Kidney epithelial cell (primary cell): ENCODE results near the gene BSDC1. TPM values are rescaled to one million over a fixed set of nuclear protein-coding genes. Genes with fewer than 3 reads are reported as not detected.

Source experiments
- DNase-seq: peaks from one replicate; pipeline ENCODE4 v3.0.0-alpha.2; 2010; ENCODE audit warnings: low read depth
- H3K27me3 ChIP-seq: 2 replicates; pipeline ENCODE4 v1.6.0; 2011; ENCODE audit warnings: low read length; ENCODE audit not compliant: control insufficient read depth, insufficient read depth
- H3K36me3 ChIP-seq: 2 replicates; pipeline ENCODE4 v1.5.1; 2011; ENCODE audit warnings: low read length; ENCODE audit not compliant: control insufficient read depth, insufficient read depth
- H3K4me3 ChIP-seq: 2 replicates; pipeline ENCODE4 v1.5.1; 2011; ENCODE audit warnings: low read depth, mild to moderate bottlenecking, control low read depth, low read length
- total RNA-seq: library from RNA; depleted of rRNA; stranded (reverse); fragments of >200 nt; gene quantifications from 2 replicates; pipeline ENCODE4 v1.2.3, GENCODE V29; 2015
- TF ChIP-seq, protein P1 (sequence below): IDR thresholded peaks from 2 replicates; pipeline ENCODE4 v1.5.1; 2011; ENCODE audit warnings: mild to moderate bottlenecking, moderate library complexity, low read length, control low read depth, inconsistent platforms; ENCODE audit not compliant: insufficient read depth, poor library complexity, severe bottlenecking

BSDC1 gene
- total RNA-seq, 1 donor from 2014 or later, result 81.6 TPM

DNA sequence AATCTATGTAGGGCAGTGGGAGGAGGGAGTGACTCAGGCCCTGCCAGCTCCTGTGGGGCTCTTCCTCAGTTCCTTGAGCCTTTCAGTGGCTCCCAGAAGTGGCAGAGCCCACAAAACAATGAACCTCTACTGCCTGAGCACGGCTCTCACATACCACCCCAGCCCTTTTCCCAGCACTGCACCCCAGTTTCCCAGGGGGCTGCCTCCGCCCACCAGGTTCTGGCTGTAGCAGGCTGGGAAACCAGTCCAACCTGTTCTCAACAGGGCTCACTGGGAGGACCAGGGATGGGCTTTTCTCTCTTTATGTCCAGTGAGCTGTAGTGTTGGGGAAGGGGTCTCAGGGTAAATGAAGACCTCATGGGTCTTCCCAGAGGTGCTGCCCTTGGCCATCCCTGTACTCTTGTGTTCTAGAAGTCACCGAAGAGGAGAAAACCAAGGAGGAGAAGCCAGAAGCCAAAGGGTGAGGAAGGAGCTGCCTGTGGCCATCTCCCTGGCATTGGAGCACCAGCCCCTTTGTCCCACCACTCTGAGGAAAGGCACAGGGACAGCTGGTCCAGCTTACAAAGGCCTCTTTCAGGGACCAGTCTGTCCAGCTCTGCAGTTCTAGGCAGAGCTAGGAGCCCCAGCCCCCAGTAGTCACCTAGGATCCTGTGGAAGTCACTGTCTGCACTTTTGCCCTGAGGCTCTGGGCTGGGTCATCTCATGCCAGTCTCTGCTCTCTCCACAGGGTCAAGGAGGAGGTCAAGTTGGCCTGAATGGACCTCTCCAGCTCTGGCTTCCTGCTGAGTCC lies 61.8 kb downstream of the BSDC1 start:
- peaks cover 2% of the 10 kb centered on the region for H3K36me3 ChIP-seq
- H3K27me3 ChIP-seq, result no peaks in the 10 kb centered on the region
- TF ChIP-seq, protein P1, sequence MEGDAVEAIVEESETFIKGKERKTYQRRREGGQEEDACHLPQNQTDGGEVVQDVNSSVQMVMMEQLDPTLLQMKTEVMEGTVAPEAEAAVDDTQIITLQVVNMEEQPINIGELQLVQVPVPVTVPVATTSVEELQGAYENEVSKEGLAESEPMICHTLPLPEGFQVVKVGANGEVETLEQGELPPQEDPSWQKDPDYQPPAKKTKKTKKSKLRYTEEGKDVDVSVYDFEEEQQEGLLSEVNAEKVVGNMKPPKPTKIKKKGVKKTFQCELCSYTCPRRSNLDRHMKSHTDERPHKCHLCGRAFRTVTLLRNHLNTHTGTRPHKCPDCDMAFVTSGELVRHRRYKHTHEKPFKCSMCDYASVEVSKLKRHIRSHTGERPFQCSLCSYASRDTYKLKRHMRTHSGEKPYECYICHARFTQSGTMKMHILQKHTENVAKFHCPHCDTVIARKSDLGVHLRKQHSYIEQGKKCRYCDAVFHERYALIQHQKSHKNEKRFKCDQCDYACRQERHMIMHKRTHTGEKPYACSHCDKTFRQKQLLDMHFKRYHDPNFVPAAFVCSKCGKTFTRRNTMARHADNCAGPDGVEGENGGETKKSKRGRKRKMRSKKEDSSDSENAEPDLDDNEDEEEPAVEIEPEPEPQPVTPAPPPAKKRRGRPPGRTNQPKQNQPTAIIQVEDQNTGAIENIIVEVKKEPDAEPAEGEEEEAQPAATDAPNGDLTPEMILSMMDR, result no peak
- no peak overlapping the region for H3K4me3 ChIP-seq
- no peak for DNase-seq

DNA sequence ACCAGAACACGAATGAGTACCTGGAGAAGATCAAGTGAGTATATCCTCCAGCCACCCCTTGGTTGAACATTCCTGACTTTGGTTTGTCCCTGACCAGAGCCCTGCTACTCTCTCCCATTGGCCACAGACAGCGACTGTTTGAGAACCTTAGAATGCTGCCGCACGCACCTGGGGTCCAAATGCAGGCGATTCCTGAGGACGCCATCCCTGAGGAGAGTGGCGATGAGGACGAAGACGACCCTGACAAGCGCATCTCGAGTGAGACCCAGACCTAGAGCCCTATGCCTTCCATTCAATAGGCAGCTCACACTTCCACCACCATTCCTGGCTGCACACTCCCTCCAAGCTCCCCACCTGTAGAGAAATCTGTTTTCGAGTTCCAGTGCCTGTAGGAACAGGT lies 62.7 kb downstream of the BSDC1 start:
- peaks cover 4% of the 10 kb centered on the region for H3K36me3 ChIP-seq
- TF ChIP-seq, protein P1, result no peak
- H3K27me3 ChIP-seq, result no peaks in the 10 kb centered on the region
- no peak for DNase-seq
- no peak overlapping the region for H3K4me3 ChIP-seq

DNA sequence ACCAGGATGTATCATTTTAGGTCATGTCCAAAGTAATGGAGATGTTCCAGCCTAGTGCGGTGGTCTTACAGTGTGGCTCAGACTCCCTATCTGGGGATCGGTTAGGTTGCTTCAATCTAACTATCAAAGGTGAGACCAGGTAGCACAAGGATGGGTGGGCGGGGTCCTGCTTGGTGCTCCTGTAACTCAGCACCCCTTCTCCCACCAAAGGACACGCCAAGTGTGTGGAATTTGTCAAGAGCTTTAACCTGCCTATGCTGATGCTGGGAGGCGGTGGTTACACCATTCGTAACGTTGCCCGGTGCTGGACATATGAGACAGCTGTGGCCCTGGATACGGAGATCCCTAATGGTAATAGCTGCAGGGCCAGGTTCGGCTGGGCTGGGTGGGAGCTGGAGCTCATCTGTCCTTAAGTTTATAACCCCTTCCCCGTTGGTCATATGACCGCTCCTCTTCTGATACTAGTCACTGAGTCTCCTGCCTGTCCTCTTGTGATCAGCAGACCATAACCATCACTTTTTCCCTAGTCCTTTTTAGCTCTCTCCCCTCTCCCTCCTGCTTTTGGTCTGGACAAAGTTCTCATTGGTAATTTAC lies 63.6 kb downstream of the BSDC1 start:
- H3K27me3 ChIP-seq, result no peaks in the 10 kb centered on the region
- peaks cover 4% of the 10 kb centered on the region for H3K36me3 ChIP-seq
- H3K4me3 ChIP-seq, result no peak overlapping the region
- DNase-seq, result no peak
- TF ChIP-seq, protein P1, result no peak

DNA sequence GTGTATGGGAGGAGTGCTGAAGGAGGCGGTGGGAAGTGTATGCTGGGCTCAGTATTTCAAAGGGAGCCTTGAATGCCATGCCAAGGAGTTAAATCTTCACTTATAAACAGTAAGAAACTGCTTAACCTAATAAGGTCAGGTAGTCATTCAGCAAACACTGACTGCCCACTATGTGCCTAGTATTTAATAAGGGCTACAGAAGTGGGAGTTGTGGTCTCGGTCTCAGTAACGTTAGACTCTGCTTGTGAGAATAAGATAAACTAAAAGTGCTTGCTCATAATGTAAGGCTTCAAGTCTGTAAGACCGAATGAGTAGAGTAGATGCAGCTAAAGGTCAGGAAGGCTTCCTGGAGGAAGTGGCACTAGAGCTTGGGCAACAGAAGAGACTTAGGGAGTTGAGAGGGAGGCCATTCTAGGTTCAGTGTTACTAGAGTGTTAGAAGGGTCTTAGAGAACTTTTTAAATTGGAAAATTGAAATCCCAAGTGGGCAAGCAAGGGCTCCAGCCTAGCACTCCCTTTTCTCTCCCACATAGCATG lies 64.2 kb downstream of the BSDC1 start:
- peaks cover 4% of the 10 kb centered on the region for H3K36me3 ChIP-seq
- no peak for DNase-seq
- no peak overlapping the region for H3K4me3 ChIP-seq
- TF ChIP-seq, protein P1, result no peak
- H3K27me3 ChIP-seq, result no peaks in the 10 kb centered on the region

DNA sequence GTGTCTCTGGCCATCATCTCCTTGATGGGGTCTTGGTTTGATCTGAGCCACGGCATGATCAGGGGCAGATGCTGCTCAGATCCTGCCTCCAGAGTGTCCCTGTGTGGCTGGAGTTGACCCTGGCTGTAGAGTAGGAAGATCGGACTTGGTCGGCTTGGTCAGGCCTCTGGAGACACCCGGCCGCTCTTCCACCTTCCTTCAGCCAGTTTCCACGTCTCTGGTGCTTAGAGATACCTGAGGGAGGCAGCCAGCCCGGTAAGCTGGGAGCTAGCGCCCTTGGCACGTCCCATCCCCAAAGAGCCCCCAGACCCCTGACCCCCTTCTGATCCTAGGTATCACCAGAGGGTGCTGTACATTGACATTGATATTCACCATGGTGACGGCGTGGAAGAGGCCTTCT lies 67.0 kb downstream of the BSDC1 start:
- no peak for DNase-seq
- Histone ChIP-seq H3K4me3 (no peak overlapping the region), H3K36me3 (peaks cover 2% of the 10 kb centered on the region), H3K27me3 (no peaks in the 10 kb centered on the region)
- TF ChIP-seq, protein P1, result no peak
